Mucosa of stomach (tissue), 1 donor: ENCODE results near the gene POMT1.

Experiments
- H3K27me3 ChIP-seq: one replicate; pipeline ENCODE4 v1.7.0; 2013; ENCODE audit warnings: mild to moderate bottlenecking, low read length; ENCODE audit not compliant: control insufficient read depth, insufficient read depth
- H3K36me3 ChIP-seq: one replicate; pipeline ENCODE4 v1.7.0; 2013; ENCODE audit warnings: low read length; ENCODE audit not compliant: control insufficient read depth, insufficient read depth
- H3K4me1 ChIP-seq: one replicate; pipeline ENCODE4 v1.7.0; 2013; ENCODE audit warnings: mild to moderate bottlenecking, low read length; ENCODE audit not compliant: control insufficient read depth, insufficient read depth
- H3K4me3 ChIP-seq: one replicate; pipeline ENCODE4 v1.7.0; 2013; ENCODE audit warnings: low read length
- H3K9ac ChIP-seq: one replicate; pipeline ENCODE4 v1.7.0; 2013; ENCODE audit warnings: mild to moderate bottlenecking, low read length, moderate library complexity
- H3K9me3 ChIP-seq: one replicate; pipeline ENCODE4 v1.7.0; 2013; ENCODE audit warnings: mild to moderate bottlenecking, low read length, moderate library complexity; ENCODE audit not compliant: control insufficient read depth
- donor health status: Pancreatic carcinoma.

The POMT1 gene

GRCh38 chr9:131555841-131556673 lies 53.3 kb downstream of the POMT1 start:
- Histone ChIP-seq H3K36me3 (no peaks in the 10 kb centered on the region), H3K4me3 (no peak overlapping the region), H3K4me1 (peaks cover 4% of the 10 kb centered on the region), H3K9ac (no peak overlapping the region), H3K9me3 (no peaks in the 10 kb centered on the region), H3K27me3 (peaks cover 42% of the 10 kb centered on the region)

GRCh38 chr9:131557855-131558548 lies 55.3 kb downstream of the POMT1 start:
- H3K9me3 ChIP-seq = no peaks in the 10 kb centered on the region

GRCh38 chr9:131559421-131560000 lies 56.8 kb downstream of the POMT1 start:
- Histone ChIP-seq H3K9ac (no peak overlapping the region), H3K27me3 (peaks cover 24% of the 10 kb centered on the region), H3K4me3 (no peak overlapping the region), H3K4me1 (peaks cover 4% of the 10 kb centered on the region), H3K36me3 (no peaks in the 10 kb centered on the region), H3K9me3 (no peaks in the 10 kb centered on the region)

More at GRCh38 chr9:131557855-131558548, 55.3 kb downstream of the POMT1 start:
- Histone ChIP-seq H3K9ac (no peak overlapping the region), H3K4me1 (peaks cover 4% of the 10 kb centered on the region), H3K4me3 (no peak overlapping the region), H3K27me3 (peaks cover 36% of the 10 kb centered on the region), H3K36me3 (no peaks in the 10 kb centered on the region)

GRCh38 chr9:131562032-131562959 lies 59.6 kb downstream of the POMT1 start:
- H3K36me3 ChIP-seq = no peaks in the 10 kb centered on the region
- H3K9me3 ChIP-seq = no peaks in the 10 kb centered on the region
- H3K4me3 ChIP-seq = no peak overlapping the region
- peaks cover 4% of the 10 kb centered on the region for H3K4me1 ChIP-seq
- peaks cover 12% of the 10 kb centered on the region for H3K27me3 ChIP-seq
- H3K9ac ChIP-seq = no peak overlapping the region

- H3K9ac ChIP-seq = no peak overlapping the region
- no peak overlapping the region for H3K4me3 ChIP-seq
- no peaks in the 10 kb centered on the region for H3K27me3 ChIP-seq
- no peaks in the 10 kb centered on the region for H3K9me3 ChIP-seq
- no peaks in the 10 kb centered on the region for H3K4me1 ChIP-seq
- no peaks in the 10 kb centered on the region for H3K36me3 ChIP-seq
Measured at GRCh38 chr9:131565369-131565768, 62.7 kb downstream of the POMT1 start.

GRCh38 chr9:131566158-131566557 lies 63.4 kb downstream of the POMT1 start:
- Histone ChIP-seq H3K4me1 (no peaks in the 10 kb centered on the region), H3K27me3 (no peaks in the 10 kb centered on the region), H3K9ac (no peak overlapping the region), H3K4me3 (no peak overlapping the region), H3K36me3 (no peaks in the 10 kb centered on the region), H3K9me3 (no peaks in the 10 kb centered on the region)

GRCh38 chr9:131567910-131568309 lies 65.2 kb downstream of the POMT1 start:
- no peaks in the 10 kb centered on the region for H3K27me3 ChIP-seq
- no peak overlapping the region for H3K9ac ChIP-seq

More at GRCh38 chr9:131567910-131568309, 65.2 kb downstream of the POMT1 start:
- Histone ChIP-seq H3K9me3 (no peaks in the 10 kb centered on the region), H3K4me1 (no peaks in the 10 kb centered on the region), H3K4me3 (no peak overlapping the region), H3K36me3 (no peaks in the 10 kb centered on the region)
